HG03565 (cell line): ENCODE measurements around the gene ARMC9.

Experiments
- ATAC-seq: cut with Tn5 transposase; IDR thresholded peaks from one replicate; pipeline ENCODE4 v1.9.1; 2021; ENCODE audit warnings: mild to moderate bottlenecking, moderate library complexity; ENCODE audit not compliant: unreplicated experiment

ARMC9 gene

GRCh38 chr2:231378026-231378722, 179.7 kb downstream of the ARMC9 start:
- ATAC-seq, result no peak

DNA sequence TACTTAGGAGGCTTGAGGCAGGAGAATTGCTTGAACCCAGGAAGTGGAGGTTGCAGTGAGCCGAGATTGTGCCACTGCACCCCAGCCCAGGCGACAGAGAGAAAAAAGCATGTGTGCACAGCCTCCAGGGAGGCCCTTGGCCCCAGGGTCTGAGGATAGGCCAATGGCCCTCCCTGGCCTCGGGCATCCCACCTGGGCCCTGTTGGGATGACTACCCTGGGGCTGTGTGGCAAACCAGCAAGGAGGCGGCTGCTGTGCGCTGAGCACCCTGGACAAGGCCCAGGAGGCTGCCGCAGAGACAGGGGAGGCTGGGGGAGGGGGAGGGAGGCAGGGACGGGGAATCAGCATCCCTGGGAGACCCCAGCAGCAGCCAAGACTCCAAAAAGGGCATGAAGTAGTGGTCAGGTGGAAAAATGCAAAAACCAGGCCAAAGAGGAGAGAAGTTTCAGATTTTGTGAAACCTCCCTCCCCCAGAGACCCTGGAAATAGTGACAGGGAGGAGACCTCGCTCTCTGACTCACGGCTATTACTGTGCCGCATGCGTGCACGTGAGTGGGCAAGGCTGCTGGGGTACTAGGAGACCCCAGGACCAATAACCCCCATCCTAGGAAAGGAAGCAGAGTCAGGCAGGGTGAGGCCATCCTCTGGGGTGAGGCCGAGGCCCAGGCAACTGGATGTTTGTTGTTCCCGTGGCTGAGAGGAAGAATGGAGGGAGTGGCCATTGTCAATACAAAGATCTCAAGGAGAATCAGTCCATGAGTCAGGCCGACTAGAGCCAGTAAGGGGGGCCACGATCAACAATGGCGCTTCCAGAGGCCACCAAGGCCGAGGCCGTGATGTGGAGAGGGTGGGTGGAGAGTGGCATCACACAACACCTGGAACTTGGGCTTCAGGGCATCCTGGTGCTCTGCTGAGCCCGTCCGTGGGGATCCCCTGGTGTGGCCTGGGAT, 181.1 kb downstream of the ARMC9 start:
- ATAC-seq, result no peak

- no peak for ATAC-seq
Measured at GRCh38 chr2:231380307-231380706, 181.9 kb downstream of the ARMC9 start.

- no peak for ATAC-seq
Measured at GRCh38 chr2:231380991-231381847, 182.8 kb downstream of the ARMC9 start.

GRCh38 chr2:231382116-231382515, 183.7 kb downstream of the ARMC9 start:
- no peak for ATAC-seq

DNA sequence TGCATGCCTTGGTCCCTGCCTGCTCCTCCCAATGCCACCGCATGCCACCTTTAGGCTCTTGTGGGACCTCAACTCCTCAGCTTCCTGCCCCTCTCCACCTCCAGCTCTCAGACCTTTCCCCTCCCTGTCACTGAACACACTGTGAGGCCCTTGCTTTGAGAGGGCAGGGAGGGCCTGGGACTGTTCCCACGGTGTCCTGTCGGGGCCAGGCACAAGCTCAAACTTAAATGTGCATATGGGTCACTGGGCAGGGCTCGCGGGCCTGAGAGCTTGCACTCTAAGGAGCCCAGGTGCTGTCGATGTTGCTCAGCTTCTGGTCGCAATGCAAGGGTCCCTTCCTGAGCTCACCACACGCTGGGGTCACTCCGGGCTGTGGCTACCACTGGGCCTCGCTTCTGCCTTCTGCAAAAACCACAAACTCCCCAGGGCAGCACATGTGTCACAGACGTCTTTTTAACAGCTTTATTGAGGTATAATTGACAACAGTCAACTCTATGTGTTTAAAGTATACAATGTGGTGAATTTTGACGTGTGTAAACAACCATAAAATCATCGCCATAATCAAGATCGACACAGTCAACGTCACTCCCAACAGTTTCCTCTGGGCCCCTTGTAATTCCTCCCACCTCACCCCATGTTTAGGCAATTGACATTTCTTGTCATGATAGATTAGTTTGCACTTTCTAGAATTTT, 185.1 kb downstream of the ARMC9 start:
- ATAC-seq, result no peak

DNA sequence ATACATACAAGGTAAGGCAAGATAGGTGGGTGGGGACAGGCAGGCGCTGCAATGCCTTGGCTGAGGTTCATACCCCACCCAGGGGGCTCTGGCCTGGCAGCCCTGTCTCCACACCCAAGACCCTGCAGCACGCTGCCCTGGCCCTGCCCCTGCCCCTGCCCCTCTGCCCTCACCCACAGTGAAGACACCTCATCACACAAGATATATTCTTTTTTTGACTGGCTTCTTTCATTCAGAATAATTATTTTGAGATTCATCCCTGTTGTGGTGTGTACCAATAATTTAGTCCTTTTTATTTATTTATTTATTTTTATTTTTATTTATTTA, 185.6 kb downstream of the ARMC9 start:
- no peak for ATAC-seq

GRCh38 chr2:231384970-231385369, 186.5 kb downstream of the ARMC9 start:
- no peak for ATAC-seq

GRCh38 chr2:231385429-231385828, 187.0 kb downstream of the ARMC9 start:
- no peak for ATAC-seq

DNA sequence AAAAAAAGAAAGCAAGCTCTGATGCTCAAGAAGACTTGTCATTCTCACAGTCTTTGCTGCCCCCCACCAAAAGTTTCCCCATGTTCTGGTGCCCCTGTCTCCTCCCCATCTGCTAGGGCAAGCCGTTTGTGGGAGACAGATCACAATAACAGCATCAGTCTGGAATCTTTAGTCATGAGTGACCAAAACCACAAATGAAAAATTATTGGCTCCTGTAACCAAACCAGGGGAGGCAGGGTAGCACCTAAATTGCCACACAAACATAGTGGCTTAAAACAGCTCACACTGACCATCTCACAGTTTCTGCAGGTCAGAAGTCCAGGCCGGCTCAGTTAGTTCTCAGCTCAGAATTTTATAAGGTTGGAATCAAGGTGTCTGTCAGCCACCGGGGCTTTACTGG, 188.0 kb downstream of the ARMC9 start:
- ATAC-seq, result no peak

DNA sequence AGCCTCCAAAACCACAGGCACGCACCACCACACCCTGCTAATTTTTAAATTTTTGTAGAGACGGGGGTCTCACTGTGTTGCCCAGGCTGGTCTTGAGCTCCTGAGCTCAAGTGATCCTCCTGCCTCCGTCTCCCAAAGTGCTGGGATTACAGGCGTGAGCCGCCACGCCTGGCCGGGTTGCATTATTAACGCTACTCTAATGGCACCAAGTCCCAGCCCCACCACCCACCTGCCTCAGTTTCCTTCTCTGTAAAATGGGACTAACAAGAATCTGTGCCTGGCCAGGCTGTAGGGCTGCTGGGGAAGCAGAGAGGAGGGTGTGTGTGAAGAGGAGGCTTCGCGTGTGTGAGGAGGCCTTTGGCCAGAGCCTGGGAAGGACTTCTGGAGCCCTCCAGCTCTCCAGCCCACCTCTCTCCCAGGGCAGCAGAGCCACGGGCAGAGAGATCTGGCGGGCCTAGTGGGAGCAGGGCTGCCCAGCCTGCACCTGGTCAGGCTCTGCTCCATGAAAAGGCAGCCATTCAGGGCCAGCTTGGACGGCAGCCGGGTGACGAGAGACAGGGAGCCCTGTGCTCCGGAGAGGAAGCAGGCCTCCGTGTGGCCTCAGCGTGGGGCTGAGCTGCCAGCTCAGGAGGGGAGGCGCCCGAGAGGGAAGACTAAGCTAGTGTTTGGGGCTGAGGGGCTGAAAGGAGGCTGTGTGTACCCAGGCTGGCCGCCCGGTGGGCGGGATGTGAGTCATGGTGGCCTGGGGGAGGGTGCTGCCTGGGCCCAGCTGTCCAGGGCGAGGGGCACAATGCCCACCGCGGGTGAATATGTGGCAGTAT, 189.7 kb downstream of the ARMC9 start:
- no peak for ATAC-seq

DNA sequence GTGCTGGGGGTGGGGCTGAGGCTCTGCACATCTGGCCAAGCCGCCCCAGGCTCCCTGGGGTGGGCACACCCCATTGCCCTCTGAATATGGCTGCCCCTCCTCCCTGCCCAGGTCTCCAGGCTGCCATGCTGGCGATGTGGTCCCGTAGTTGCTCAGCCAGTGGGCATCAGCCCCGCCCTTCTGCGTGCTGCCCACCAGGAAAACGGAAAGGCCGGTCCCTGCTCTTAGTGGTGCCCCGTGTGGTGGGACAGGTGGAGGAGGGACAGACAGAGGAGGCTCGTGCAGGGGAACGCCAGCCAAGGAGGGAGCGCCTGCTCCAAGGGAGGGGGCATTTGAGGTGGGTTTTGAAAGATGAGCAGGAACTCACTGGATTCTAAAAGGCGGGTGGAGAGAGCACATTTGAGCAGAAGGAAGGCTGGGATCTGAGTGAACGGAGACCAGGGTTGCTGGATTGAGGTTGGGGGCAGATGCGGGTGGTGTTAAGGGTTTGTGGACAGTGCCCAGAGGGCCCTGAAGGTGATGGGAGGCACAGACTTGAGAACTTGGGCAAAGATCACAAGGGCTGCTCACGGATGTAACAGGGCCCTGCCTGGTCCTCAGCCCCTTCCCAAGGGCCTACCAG, 190.4 kb downstream of the ARMC9 start:
- ATAC-seq, result no peak

GRCh38 chr2:231390667-231391066, 192.2 kb downstream of the ARMC9 start:
- no peak for ATAC-seq

DNA sequence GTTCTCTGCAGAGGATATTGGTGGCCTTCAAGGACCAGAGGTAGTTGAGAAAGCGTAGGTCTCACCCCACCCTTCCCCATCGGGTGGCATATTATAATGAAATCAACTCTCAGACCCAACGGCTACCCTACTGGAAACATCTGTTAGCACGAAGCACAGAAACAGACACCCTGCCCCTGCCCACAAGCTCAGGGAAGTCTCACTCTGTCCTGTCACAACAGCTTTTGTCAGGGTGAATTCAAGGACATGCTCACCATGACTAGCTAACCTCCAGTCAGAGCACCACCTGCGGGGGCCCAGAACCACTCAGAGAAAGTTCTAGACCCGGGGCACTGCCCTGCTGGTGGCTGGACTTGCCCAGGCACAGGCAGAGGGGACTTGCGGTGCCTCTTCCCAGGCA, 193.6 kb downstream of the ARMC9 start:
- ATAC-seq, result no peak

DNA sequence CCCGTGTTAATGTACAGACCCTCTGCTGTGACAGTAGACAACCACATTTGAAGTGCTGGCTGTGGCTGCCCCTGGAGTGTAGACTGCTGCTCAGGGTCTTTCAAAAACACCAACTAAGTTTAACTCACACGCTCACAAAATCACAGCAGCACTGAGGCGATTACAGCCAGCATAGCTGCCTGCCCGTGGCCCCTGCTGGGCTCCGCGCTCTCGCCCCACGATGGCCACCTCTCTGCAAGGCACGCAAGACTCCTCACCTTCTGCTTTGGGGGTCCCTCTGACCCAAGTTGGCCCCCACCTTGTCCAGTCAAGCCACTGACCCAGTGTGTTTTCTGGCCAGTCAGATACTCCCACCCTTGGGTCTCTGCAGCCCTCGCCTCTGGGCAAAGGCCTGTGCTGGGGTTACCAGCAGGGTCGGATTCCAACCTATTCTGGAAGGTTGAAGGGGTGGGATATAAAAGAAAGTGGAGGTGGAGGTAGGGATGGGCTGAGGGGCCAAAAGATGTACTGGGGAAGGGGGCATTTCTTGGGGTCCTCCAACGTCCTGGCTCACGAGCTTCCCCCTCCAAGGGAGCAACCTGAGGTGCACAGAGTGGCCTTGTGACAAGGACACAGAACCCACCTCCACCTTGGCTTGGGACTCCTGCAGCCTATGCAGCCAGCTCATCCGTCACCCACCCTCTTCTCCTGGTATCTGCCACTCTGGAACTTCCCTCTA, 194.2 kb downstream of the ARMC9 start:
- ATAC-seq, result no peak

- ATAC-seq, result no peak
Measured at GRCh38 chr2:231393149-231394131, 195.0 kb downstream of the ARMC9 start.
